ENCODE results near the gene ADGRG2.

DNA sequence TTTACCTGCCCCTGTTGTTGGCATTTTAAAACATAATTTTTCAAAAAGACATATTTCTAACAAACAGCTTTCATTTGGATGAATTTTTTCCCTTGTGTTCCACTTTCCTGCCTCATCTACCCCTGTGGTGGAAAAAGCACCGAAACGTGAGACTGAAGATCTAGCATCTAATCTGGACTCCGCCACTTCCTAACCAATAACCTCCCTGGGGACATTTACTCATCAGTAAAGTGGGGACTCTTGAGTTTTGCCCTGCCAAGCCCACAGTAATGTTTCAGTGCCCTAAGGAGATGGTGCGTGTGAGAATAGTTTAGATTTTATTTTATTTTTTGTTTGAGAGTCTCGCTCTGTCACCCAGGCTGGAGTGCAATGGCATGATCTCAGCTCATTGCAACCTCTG lies 56.7 kb downstream of the ADGRG2 start:
- TF ChIP-seq CTCF (IDR thresholded peaks at IDR 0.05; ENCODE audit: borderline replicate concordance, extremely low read depth, low read length, poor library complexity, severe bottlenecking) (no peak), EZH2 (IDR thresholded peaks at IDR 0.05; ENCODE audit: borderline replicate concordance, low read depth, low read length, severe bottlenecking) (no peak)
